Activated naive CD4-positive, alpha-beta T cell treated with anti-CD3 and anti-CD28 coated beads for 36 hours (primary cell): ENCODE measurements around the gene TTC38. TPM values are rescaled to one million over a fixed set of nuclear protein-coding genes. Genes with fewer than 3 reads are reported as not detected.

Experiments
- CTCF ChIA-PET: fragments of 350-600 bp; sonication (Branson Sonifier 250); formaldehyde crosslinking; loops from one replicate; lab custom pipeline; 2021; ENCODE audit warnings: antibody characterized with exemption; lab: Charles Lee
- DNase-seq: peaks from one replicate; pipeline ENCODE4 v3.0.0-alpha.2; 2020
- H3K27ac Mint-ChIP-seq: one replicate; pipeline ENCODE4 v1.8.0; 2021; ENCODE audit warnings: mild to moderate bottlenecking, mixed read lengths
- H3K27me3 Mint-ChIP-seq: one replicate; pipeline ENCODE4 v1.8.0; 2021; ENCODE audit warnings: low read depth, mixed read lengths
- H3K36me3 Mint-ChIP-seq: one replicate; pipeline ENCODE4 v1.8.0; 2021; ENCODE audit warnings: low read depth, mixed read lengths
- H3K4me1 Mint-ChIP-seq: one replicate; pipeline ENCODE4 v1.8.0; 2021; ENCODE audit warnings: low read depth, mixed read lengths
- H3K4me3 Mint-ChIP-seq: one replicate; pipeline ENCODE4 v1.8.0; 2021; ENCODE audit warnings: mild to moderate bottlenecking, moderate library complexity, mixed read lengths
- H3K9me3 Mint-ChIP-seq: one replicate; pipeline ENCODE4 v1.8.0; 2021; ENCODE audit warnings: mixed read lengths
- intact Hi-C: fragments of 100-400 bp; cut with micrococcal nuclease; formaldehyde crosslinking; loops from one replicate; pipeline ENCODE4 v1.15.1; 2023
- total RNA-seq, 2 experiments: library from RNA; stranded (reverse); gene quantifications; one replicate each; pipeline ENCODE4 v1.2.3, GENCODE V29; 2021

The TTC38 gene
- total RNA-seq, 2 experiments from 2014 or later, result 6.1 to 7.2 TPM

- intact Hi-C loops, result no loop called here
- Mint-ChIP-seq H3K4me1 (no peaks in the 10 kb centered on the region), H3K9me3 (no peaks in the 10 kb centered on the region), H3K27ac (no peak overlapping the region), H3K27me3 (no peaks in the 10 kb centered on the region), H3K4me3 (no peak overlapping the region), H3K36me3 (no peaks in the 10 kb centered on the region)
- CTCF ChIA-PET, result no interaction called here
- no peak for DNase-seq
Measured at GRCh38 chr22:46286006-46286405, 18.2 kb downstream of the TTC38 start.

- intact Hi-C loops, result no loop called here
- CTCF ChIA-PET, result interaction anchor here (1.1 kb wide), 1 partner anchor 165 kb away, joined by 4 read pairs; no protein-coding TSS in a partner anchor
- Mint-ChIP-seq H3K4me1 (no peaks in the 10 kb centered on the region), H3K9me3 (peaks cover under 1% of the 10 kb centered on the region), H3K36me3 (no peaks in the 10 kb centered on the region), H3K27me3 (no peaks in the 10 kb centered on the region), H3K4me3 (no peak overlapping the region), H3K27ac (no peak overlapping the region)
- DNase-seq, result no peak
Measured at GRCh38 chr22:46286941-46287872, 19.4 kb downstream of the TTC38 start.

- Mint-ChIP-seq H3K27me3 (no peaks in the 10 kb centered on the region), H3K4me1 (no peaks in the 10 kb centered on the region), H3K27ac (no peak overlapping the region), H3K4me3 (no peak overlapping the region), H3K9me3 (peaks cover 1% of the 10 kb centered on the region), H3K36me3 (no peaks in the 10 kb centered on the region)
- DNase-seq, result no peak
- CTCF ChIA-PET, result interaction anchor here (1.1 kb wide), 1 partner anchor 166 kb away, joined by 4 read pairs; no protein-coding TSS in a partner anchor
- intact Hi-C loops, result no loop called here
Measured at GRCh38 chr22:46287873-46288751, 20.3 kb downstream of the TTC38 start.

- Mint-ChIP-seq H3K9me3 (peaks cover 1% of the 10 kb centered on the region), H3K36me3 (no peaks in the 10 kb centered on the region), H3K4me3 (no peak overlapping the region), H3K27me3 (no peaks in the 10 kb centered on the region), H3K27ac (no peak overlapping the region), H3K4me1 (peaks cover 2% of the 10 kb centered on the region)
- intact Hi-C loops, result no loop called here
- CTCF ChIA-PET, result interaction anchor here (1.1 kb wide), 1 partner anchor 166 kb away, joined by 4 read pairs; no protein-coding TSS in a partner anchor
- DNase-seq, result no peak
Measured at GRCh38 chr22:46288846-46289243, 21.0 kb downstream of the TTC38 start.

GRCh38 chr22:46289244-46289891 is 21.6 kb downstream of the TTC38 start:
- CTCF ChIA-PET, result no interaction called here
- no peak for DNase-seq
- Mint-ChIP-seq H3K9me3 (peaks cover 1% of the 10 kb centered on the region), H3K27me3 (no peaks in the 10 kb centered on the region), H3K4me1 (peaks cover 2% of the 10 kb centered on the region), H3K27ac (no peak overlapping the region), H3K4me3 (no peak overlapping the region), H3K36me3 (no peaks in the 10 kb centered on the region)
- intact Hi-C loops, result no loop called here

GRCh38 chr22:46290121-46290842 is 22.5 kb downstream of the TTC38 start:
- Mint-ChIP-seq H3K4me1 (peaks cover 5% of the 10 kb centered on the region), H3K27ac (no peak overlapping the region), H3K27me3 (no peaks in the 10 kb centered on the region), H3K9me3 (peaks cover 1% of the 10 kb centered on the region), H3K36me3 (no peaks in the 10 kb centered on the region), H3K4me3 (no peak overlapping the region)
- intact Hi-C loops, result no loop called here
- no peak for DNase-seq
- CTCF ChIA-PET, result no interaction called here

- Mint-ChIP-seq H3K27ac (no peak overlapping the region), H3K9me3 (peaks cover 1% of the 10 kb centered on the region), H3K4me1 (peaks cover 11% of the 10 kb centered on the region), H3K27me3 (no peaks in the 10 kb centered on the region), H3K36me3 (peaks cover under 1% of the 10 kb centered on the region), H3K4me3 (no peak overlapping the region)
- intact Hi-C loops, result no loop called here
- no peak for DNase-seq
- CTCF ChIA-PET, result no interaction called here
Measured at GRCh38 chr22:46290843-46291785, 23.3 kb downstream of the TTC38 start.

- H3K27me3 Mint-ChIP-seq, result no peaks in the 10 kb centered on the region
- no peak for DNase-seq
- no peak overlapping the region for H3K4me3 Mint-ChIP-seq
- no peak overlapping the region for H3K27ac Mint-ChIP-seq
- CTCF ChIA-PET, result no interaction called here
- peaks cover 15% of the 10 kb centered on the region for H3K4me1 Mint-ChIP-seq
- peaks cover 1% of the 10 kb centered on the region for H3K9me3 Mint-ChIP-seq
- intact Hi-C loops, result no loop called here
- peaks cover 2% of the 10 kb centered on the region for H3K36me3 Mint-ChIP-seq
Measured at GRCh38 chr22:46292173-46292572, 24.4 kb downstream of the TTC38 start.

- Mint-ChIP-seq H3K27me3 (no peaks in the 10 kb centered on the region), H3K9me3 (peaks cover 1% of the 10 kb centered on the region), H3K36me3 (peaks cover 6% of the 10 kb centered on the region), H3K4me3 (no peak overlapping the region), H3K27ac (no peak overlapping the region), H3K4me1 (peaks cover 18% of the 10 kb centered on the region)
- intact Hi-C loops, result no loop called here
- CTCF ChIA-PET, result no interaction called here
- no peak for DNase-seq
Measured at GRCh38 chr22:46292732-46293131, 24.9 kb downstream of the TTC38 start.

- Mint-ChIP-seq H3K27ac (no peak overlapping the region), H3K36me3 (peaks cover 11% of the 10 kb centered on the region), H3K4me3 (no peak overlapping the region), H3K9me3 (peaks cover 1% of the 10 kb centered on the region), H3K4me1 (peaks cover 23% of the 10 kb centered on the region), H3K27me3 (peaks cover 2% of the 10 kb centered on the region)
- CTCF ChIA-PET, result no interaction called here
- DNase-seq, result peak; percentile 56
- intact Hi-C loops, result no loop called here
Measured at GRCh38 chr22:46293577-46294260, 25.9 kb downstream of the TTC38 start.
